Measurements from ENCODE around the gene RIPK1.

- TF ChIP-seq, protein P1, sequence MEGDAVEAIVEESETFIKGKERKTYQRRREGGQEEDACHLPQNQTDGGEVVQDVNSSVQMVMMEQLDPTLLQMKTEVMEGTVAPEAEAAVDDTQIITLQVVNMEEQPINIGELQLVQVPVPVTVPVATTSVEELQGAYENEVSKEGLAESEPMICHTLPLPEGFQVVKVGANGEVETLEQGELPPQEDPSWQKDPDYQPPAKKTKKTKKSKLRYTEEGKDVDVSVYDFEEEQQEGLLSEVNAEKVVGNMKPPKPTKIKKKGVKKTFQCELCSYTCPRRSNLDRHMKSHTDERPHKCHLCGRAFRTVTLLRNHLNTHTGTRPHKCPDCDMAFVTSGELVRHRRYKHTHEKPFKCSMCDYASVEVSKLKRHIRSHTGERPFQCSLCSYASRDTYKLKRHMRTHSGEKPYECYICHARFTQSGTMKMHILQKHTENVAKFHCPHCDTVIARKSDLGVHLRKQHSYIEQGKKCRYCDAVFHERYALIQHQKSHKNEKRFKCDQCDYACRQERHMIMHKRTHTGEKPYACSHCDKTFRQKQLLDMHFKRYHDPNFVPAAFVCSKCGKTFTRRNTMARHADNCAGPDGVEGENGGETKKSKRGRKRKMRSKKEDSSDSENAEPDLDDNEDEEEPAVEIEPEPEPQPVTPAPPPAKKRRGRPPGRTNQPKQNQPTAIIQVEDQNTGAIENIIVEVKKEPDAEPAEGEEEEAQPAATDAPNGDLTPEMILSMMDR (IDR thresholded peaks at IDR 0.05) = no peak
- TF ChIP-seq POLR2AphosphoS5 (IDR thresholded peaks at IDR 0.05) = no peak
- TF ChIP-seq POLR2A (IDR thresholded peaks at IDR 0.05) = no peak
Measured at GRCh38 chr6:3090013-3090412, 21.7 kb downstream of the RIPK1 start.
